HL-60 (cell line): Measurements from ENCODE around the gene ADGRG6.

ENCODE experiments used
- DNase-seq, 2 experiments: peaks; one replicate each; pipeline ENCODE4 v3.0.0-alpha.2; 2010 to 2020; ENCODE audit warnings: low read depth in 1 of 2, low spot score in 1 of 2
- H3K27ac ChIP-seq: fragments of 250-450 bp; sonication (Bioruptor Pico); replicated peaks from 2 replicates; pipeline ENCODE4 v1.5.1; 2020; ENCODE audit warnings: mild to moderate bottlenecking, moderate library complexity
- H3K27me3 ChIP-seq: fragments of 250-450 bp; sonication (Bioruptor Pico); 2 replicates; pipeline ENCODE4 v1.5.1; 2021; ENCODE audit warnings: mild to moderate bottlenecking, moderate library complexity; ENCODE audit not compliant: insufficient read depth, poor library complexity, severe bottlenecking
- H3K4me3 ChIP-seq: replicated peaks from 2 replicates; pipeline ENCODE4 v1.5.1; 2011; ENCODE audit warnings: mild to moderate bottlenecking, control low read depth, low read length; ENCODE audit not compliant: insufficient read depth
- CTCF ChIP-seq: IDR thresholded peaks from one replicate; pipeline ENCODE4 v1.5.1; 2011; ENCODE audit warnings: low read length, control low read depth, inconsistent platforms; ENCODE audit not compliant: insufficient read depth
- GABPA ChIP-seq: IDR thresholded peaks from 2 replicates; pipeline ENCODE4 v1.6.1; 2012; ENCODE audit warnings: low read depth
- POLR2AphosphoS5 ChIP-seq: IDR thresholded peaks from 2 replicates; pipeline ENCODE4 v1.6.1; 2012; ENCODE audit warnings: low read depth
- REST ChIP-seq: IDR thresholded peaks from 2 replicates; pipeline ENCODE4 v1.6.1; 2012; ENCODE audit warnings: low read depth; ENCODE audit not compliant: insufficient replicate concordance
- SPI1 ChIP-seq: IDR thresholded peaks from 2 replicates; pipeline ENCODE4 v1.6.1; 2012; ENCODE audit warnings: low read depth, mild to moderate bottlenecking, borderline replicate concordance

The ADGRG6 gene

GRCh38 chr6:142302421-142303175 is 791 bp downstream of the ADGRG6 start:
- H3K27ac ChIP-seq: no peak overlapping the region
- no peak overlapping the region for H3K4me3 ChIP-seq
- no peak for TF ChIP-seq POLR2AphosphoS5
- TF ChIP-seq REST: no peak
- no peak for TF ChIP-seq SPI1
- TF ChIP-seq GABPA: no peak
- TF ChIP-seq CTCF: no peak
- peaks cover 15% of the 10 kb centered on the region for H3K27me3 ChIP-seq
- no peak for DNase-seq

GRCh38 chr6:142303176-142303533 is 1.3 kb downstream of the ADGRG6 start:
- Histone ChIP-seq H3K27me3 (peaks cover 15% of the 10 kb centered on the region), H3K27ac (no peak overlapping the region), H3K4me3 (no peak overlapping the region)
- no peak for TF ChIP-seq POLR2AphosphoS5
- no peak for TF ChIP-seq GABPA
- TF ChIP-seq SPI1: no peak
- TF ChIP-seq CTCF: no peak
- no peak for TF ChIP-seq REST
- no peak for DNase-seq

- Histone ChIP-seq H3K27ac (no peak overlapping the region), H3K4me3 (no peak overlapping the region), H3K27me3 (peaks cover 15% of the 10 kb centered on the region)
- no peak for TF ChIP-seq POLR2AphosphoS5
- TF ChIP-seq SPI1: no peak
- no peak for TF ChIP-seq CTCF
- no peak for TF ChIP-seq GABPA
- TF ChIP-seq REST: no peak
- no peak for DNase-seq
Observed at GRCh38 chr6:142304241-142304640, 2.4 kb downstream of the ADGRG6 start.
